NCI-H1694 treated with DMSO at 0.1 percent for 48 hours (cell line): ENCODE data around the gene ATXN10.

Experiments used
- DNase-seq: peaks from one replicate; lab custom pipeline; 2025; lab: John Stamatoyannopoulos, UW

Gene ATXN10

DNA sequence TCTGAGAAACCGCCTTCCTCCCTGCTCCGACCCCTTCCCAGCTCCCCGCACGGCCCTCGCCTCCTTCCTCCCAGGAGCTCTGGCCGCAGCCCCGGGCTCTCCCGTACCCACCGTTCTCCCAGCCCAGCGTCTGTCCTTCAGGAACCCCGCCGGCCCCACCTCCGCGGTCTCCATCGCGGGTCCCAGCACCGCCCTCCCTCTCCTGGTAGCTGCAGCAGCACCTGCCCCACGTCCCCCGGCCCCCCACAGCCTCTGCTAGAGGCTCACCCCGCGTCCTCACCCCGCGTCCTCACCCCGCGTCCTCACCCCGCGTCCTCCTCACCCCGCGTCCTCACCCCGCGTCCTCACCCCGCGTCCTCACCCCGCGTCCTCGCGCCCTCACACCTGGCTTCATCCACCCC, 219.4 kb downstream of the ATXN10 start:
- no peak for DNase-seq

DNA sequence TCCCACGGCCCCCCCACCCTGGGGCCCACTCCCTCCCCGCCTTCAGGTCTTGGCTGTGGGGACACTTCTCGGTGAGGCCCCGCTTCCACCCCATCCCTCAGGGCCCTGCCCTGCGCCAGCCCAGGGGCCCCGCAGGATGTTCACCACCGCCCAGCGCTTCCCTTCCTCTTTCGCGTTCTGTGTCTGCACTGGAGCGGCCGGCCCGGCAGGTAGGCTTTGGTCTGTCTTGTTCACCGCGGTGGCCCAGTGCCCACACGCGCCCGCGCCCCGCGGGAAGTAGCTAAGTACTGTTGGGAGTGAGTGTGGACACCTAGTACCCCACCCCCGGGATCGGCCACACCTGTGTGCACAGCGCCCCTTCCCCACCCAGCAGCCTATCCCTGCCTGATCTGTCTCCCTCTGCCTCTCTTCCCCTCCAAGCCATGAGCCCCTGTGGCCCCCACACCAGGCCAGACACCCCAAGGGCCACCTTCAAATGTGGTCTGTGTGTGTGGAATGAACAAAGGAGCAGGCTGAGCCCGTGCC, 219.9 kb downstream of the ATXN10 start:
- DNase-seq: no peak

DNA sequence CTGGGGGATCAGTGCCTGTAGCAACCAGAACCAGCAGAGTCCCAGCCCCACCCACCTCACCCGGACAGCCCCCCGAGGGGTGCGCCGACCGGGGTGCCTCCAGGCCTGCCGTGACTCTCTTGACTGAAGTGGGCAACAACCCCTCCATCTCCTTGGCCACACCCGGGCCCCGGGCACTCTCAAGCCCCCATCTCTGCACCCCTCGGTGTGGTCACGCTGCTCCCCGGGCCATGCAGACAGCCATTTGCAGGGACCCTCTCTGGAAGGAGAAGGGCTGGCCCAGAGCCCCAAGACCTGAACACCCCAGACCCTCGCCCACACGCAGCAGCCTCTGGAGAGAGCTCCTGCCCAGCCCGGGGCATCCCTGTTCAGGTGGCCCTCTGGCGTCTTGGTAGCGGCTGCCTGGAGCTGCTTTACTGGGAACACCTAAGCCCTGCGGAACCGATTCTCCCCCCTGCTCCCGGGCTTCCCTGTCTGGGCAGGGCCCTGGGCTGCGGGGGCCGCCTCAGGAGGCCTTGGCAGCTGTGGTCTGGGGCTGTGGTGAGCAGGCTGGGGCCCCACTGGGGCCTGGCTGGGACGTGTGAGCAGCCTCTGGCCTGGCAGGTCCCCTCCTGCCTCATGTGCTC, 220.5 kb downstream of the ATXN10 start:
- no peak for DNase-seq

DNA sequence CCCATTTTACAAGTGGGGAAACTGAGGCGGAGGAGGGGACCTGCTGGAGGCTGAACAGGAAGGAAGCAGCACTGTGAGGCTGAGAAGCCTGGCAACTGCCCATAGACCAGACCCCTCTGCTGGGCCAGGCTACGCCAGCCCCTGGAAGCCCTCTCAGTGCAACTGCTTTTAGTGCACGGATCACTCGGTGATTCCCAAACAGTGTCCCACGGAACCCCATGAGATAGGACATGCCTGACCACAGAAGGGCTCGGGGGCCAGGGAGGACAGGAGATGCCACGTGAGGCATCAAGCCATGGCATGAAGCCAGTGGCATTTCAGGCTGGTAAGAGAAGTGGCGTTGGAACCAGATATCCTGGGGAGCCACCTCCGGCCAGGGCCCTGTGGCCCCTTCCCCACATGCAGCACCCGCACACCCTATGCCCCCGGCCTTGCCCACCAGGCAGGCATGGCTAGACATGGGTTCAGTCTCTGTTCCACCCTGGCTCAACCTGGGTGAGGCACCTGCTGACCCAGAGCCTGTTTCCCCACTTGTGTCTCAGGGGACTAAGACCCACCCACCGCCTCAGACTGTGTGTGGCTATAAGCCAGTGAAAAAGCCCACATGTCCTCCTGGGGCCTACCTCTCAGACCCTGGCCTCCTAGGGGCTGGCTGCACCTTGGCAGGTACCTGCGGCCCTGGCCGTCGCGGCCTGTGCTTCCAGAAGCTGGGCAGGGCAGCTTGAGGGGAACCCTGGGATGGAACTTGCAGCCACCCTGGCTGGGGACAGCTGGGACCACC, 221.2 kb downstream of the ATXN10 start:
- DNase-seq: no peak

DNA sequence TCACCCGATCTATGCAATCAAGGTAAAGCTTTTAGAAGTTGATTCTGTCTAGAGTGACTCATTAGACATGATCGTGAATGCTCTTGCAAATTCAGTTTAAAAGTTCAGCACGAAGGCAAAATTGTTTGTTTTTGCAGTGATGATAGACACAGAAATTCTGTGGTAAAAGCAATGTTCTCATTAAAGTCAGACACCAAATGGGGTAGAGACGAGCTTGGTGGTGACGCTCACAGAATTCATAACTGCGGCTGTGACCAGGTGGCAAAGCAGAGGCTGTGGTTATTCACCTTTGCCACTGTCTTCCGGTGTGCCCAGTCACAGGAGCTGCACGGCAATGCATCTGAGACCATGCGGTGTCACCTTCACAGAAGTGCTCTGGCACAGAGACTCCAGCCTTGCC, 221.9 kb downstream of the ATXN10 start:
- DNase-seq: no peak
